ENCODE data around the gene TFF2. TPM values are rescaled to one million over a fixed set of nuclear protein-coding genes. Genes with fewer than 3 reads are reported as not detected.

TFF2 gene
- total RNA-seq, 6 donors from 2014 or later: not detected

DNA sequence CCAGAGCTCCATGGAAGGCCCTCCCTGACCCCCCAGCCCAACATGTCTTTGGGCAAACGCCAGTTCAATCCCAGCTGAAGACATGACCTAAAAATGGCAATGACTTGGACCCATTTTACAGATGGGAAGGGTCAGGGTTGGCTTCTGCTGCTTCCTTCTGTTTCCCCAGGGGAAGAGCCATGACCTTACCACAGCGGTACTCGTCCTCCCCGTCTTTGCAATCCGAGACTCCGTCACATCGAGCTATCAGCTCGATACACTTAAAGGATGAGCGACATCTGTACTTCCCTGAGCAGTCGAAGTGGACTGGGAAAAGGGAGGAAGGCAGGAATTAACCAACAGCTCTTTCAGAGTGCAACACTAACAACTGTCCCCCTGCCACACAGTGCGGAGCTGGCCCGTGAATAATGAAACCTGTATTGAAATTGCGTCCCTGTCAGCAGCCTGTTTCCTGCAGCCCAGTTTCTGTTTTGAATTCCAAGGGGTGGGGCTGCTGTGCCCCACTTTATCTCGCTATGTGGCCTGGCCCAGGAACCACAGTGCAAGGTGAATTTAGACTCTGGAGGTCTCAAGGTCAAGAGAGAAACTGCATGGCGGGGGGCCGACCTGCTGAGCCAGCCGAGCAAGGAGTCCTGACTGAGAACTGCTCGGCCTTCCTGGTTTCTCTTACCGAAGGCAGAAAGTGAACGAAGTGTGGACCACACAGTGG, 38.1 kb upstream of the TFF2 start:
- Histone ChIP-seq H3K4me3 (peak overlapping the region in 2 of 4 donors; percentile 25 to 27), H3K27ac (peak overlapping the region in 2 of 4 donors; percentile 33 to 59), H3K4me1 (peaks cover 5 to 18% (median 8%) of the 10 kb centered on the region in 4 donors), H3K36me3 (no peaks in the 10 kb centered on the region), H3K9me3 (no peaks in the 10 kb centered on the region), H3K27me3 (no peaks in the 10 kb centered on the region)
- no peak for TF ChIP-seq CTCF (IDR thresholded peaks at IDR 0.05)
- no peak for TF ChIP-seq EP300 (IDR thresholded peaks at IDR 0.05)
- TF ChIP-seq POLR2AphosphoS5 (IDR thresholded peaks at IDR 0.05): no peak
- no peak for TF ChIP-seq POLR2A (IDR thresholded peaks at IDR 0.05)
- ATAC-seq (ENCODE audit: low FRiP score in 2 of 2) (peak in 1 of 2 donors; percentile 19), DNase-seq (no peak)
- WGBS, 2 donors: 68 to 69% methylated on average over 20 of the region's 20 CpGs

- DNase-seq (no peak), ATAC-seq (ENCODE audit: low FRiP score in 2 of 2) (no peak)
- TF ChIP-seq EP300 (IDR thresholded peaks at IDR 0.05) (no peak), POLR2AphosphoS5 (IDR thresholded peaks at IDR 0.05) (no peak), POLR2A (IDR thresholded peaks at IDR 0.05) (no peak), CTCF (IDR thresholded peaks at IDR 0.05) (no peak)
- H3K27me3 ChIP-seq: no peaks in the 10 kb centered on the region
- no peak overlapping the region for H3K27ac ChIP-seq
- no peak overlapping the region for H3K4me3 ChIP-seq
- 95 to 96% methylated on average over 6 of the region's 6 CpGs for WGBS, 2 donors
- no peaks in the 10 kb centered on the region for H3K9me3 ChIP-seq
- peaks cover 0 to 14% (median 8%) of the 10 kb centered on the region in 4 donors for H3K4me1 ChIP-seq
- no peaks in the 10 kb centered on the region for H3K36me3 ChIP-seq
Observed at GRCh38 chr21:42387843-42388340, 37.1 kb upstream of the TFF2 start.

- H3K9me3 ChIP-seq: no peaks in the 10 kb centered on the region
- no peak for TF ChIP-seq POLR2AphosphoS5 (IDR thresholded peaks at IDR 0.05)
- no peak for TF ChIP-seq POLR2A (IDR thresholded peaks at IDR 0.05)
- no peak for TF ChIP-seq EP300 (IDR thresholded peaks at IDR 0.05)
- no peak for TF ChIP-seq CTCF (IDR thresholded peaks at IDR 0.05)
- H3K36me3 ChIP-seq: no peaks in the 10 kb centered on the region
- 67% methylated on average over 3 of the region's 3 CpGs for WGBS, 2 donors
- ATAC-seq (ENCODE audit: low FRiP score in 2 of 2): no peak
- peaks cover 0 to 11% (median 8%) of the 10 kb centered on the region in 4 donors for H3K4me1 ChIP-seq
- no peak overlapping the region for H3K27ac ChIP-seq
- DNase-seq: no peak
- H3K4me3 ChIP-seq: no peak overlapping the region
- H3K27me3 ChIP-seq: no peaks in the 10 kb centered on the region
Observed at GRCh38 chr21:42387164-42387563, 36.4 kb upstream of the TFF2 start.

DNA sequence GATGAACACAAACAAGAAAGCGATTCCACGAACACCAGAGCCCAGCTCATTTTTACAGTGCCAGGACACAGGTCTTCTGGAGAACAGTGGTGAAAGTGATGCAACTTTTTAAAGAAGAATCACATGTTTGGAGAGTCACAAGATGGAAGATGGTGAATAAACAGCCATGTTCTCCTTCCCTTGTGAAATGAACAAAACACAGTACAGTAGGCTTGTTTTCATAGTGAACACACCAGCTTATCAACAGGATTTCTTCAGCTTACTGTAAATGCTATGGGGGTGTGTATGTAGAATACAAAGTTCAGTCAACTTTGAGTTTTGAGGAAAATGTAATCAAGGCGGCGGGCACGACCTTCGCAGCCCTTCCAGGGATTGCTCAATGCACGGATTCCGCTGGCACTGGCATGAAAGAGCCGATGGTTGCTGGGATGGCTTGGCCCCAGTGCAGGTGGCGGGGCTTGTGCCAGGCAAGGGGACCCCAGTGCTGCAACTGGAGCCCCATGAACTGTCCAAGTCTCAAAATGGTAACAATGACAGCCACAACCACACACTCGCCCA, 35.3 kb upstream of the TFF2 start:
- H3K9me3 ChIP-seq: peaks cover 0 to 10% (median 0%) of the 10 kb centered on the region in 4 donors
- no peak overlapping the region for H3K4me3 ChIP-seq
- no peak for TF ChIP-seq EP300 (IDR thresholded peaks at IDR 0.05)
- no peak for TF ChIP-seq POLR2A (IDR thresholded peaks at IDR 0.05)
- TF ChIP-seq POLR2AphosphoS5 (IDR thresholded peaks at IDR 0.05): no peak
- ATAC-seq (ENCODE audit: low FRiP score in 2 of 2): no peak
- no peak for DNase-seq
- 85 to 93% methylated on average over 11 of the region's 11 CpGs for WGBS, 2 donors
- H3K4me1 ChIP-seq: peaks cover 0 to 11% (median 8%) of the 10 kb centered on the region in 4 donors
- no peaks in the 10 kb centered on the region for H3K27me3 ChIP-seq
- no peaks in the 10 kb centered on the region for H3K36me3 ChIP-seq
- no peak overlapping the region for H3K27ac ChIP-seq

DNA sequence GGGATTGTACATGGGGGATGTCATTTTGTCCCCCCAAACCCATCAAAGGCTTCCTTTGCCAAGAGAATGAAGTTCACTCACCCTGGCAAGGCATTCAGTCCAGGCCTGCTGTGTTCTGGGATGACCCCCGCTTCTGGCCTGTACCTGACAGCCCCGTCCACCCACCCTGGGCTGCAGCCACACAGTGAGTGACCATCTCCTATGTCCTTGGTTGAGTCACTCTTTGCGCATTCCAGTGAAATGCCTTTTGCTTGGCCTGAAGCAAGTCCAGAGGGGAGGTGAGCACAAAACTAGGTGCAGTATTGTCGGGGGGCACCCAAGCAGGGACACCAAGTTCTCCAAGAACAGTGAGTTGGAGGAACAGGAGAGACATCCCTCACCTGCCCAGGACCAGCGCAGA, 34.8 kb upstream of the TFF2 start:
- no peak for ATAC-seq (ENCODE audit: low FRiP score in 2 of 2)
- no peaks in the 10 kb centered on the region for H3K27me3 ChIP-seq
- no peak for DNase-seq
- 97 to 100% methylated on average over 5 of the region's 5 CpGs for WGBS, 2 donors
- no peak overlapping the region for H3K27ac ChIP-seq
- H3K36me3 ChIP-seq: no peaks in the 10 kb centered on the region
- TF ChIP-seq POLR2AphosphoS5 (IDR thresholded peaks at IDR 0.05): no peak
- TF ChIP-seq EP300 (IDR thresholded peaks at IDR 0.05): no peak
- no peak for TF ChIP-seq CTCF (IDR thresholded peaks at IDR 0.05)
- no peak for TF ChIP-seq POLR2A (IDR thresholded peaks at IDR 0.05)
- H3K4me3 ChIP-seq: no peak overlapping the region
- peaks cover 0 to 10% (median 0%) of the 10 kb centered on the region in 4 donors for H3K9me3 ChIP-seq
- H3K4me1 ChIP-seq: peaks cover 0 to 11% (median 8%) of the 10 kb centered on the region in 4 donors
